ENCODE data around the gene DSC1. TPM values are rescaled to one million over a fixed set of nuclear protein-coding genes. Genes with fewer than 3 reads are reported as not detected.

DSC1 gene
- total and polyA plus RNA-seq, 10 of the 15 experiments (the other 5 are each of a cell fraction or from before 2014, with no cell fraction given), result 0.24 to 0.84 (median 0.44) TPM; not detected in 1

GRCh38 chr18:31204166-31204565, 41.5 kb upstream of the DSC1 start (continued):
- no peak for TF ChIP-seq CTCF (IDR thresholded peaks at IDR 0.05 in 2 of 3, conservative IDR thresholded peaks at IDR 0.05 in 1 of 3; ENCODE audit: control insufficient read depth in 2 of 3, extremely low read depth in 1 of 3, insufficient read depth in 1 of 3, low read depth in 3 of 3, low read length in 3 of 3)

DNA sequence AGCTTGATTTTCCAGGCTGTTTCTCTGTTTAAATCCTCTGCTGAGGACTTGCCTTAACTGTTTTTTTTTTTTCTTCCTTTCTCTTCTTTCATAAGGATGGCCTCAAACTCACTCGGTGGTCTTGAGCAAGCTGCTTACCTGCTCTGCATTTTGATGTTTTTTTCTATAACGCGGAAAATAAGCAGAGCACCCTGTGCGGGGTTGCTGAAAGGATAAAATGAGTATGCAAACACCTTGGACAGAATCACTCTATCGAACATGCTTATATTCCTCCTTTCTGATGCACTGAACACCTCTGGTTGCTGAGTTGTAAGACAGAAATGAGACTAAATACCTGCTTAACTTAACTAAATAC, 41.1 kb upstream of the DSC1 start:
- H3K27ac ChIP-seq (ENCODE audit: control insufficient read depth, insufficient read depth), result no peak overlapping the region
- no peak for FAIRE-seq
- POLR2A ChIA-PET, result no interaction called here
- H3K36me3 ChIP-seq (ENCODE audit: control insufficient read depth in 2 of 2, insufficient read depth in 2 of 2, low read length in 1 of 2), result no peaks in the 10 kb centered on the region
- intact Hi-C loops (cut with micrococcal nuclease; ENCODE audit: unreplicated experiment), result no loop called here
- H3K4me3 ChIP-seq, result no peak overlapping the region
- no peak overlapping the region for H3K4me2 ChIP-seq (ENCODE audit: control insufficient read depth, insufficient read depth)
- in situ Hi-C loops (cut with MboI), result no loop called here
- no peaks in the 10 kb centered on the region for H3K27me3 ChIP-seq (replicated peaks in 1 of 2; ENCODE audit: control insufficient read depth in 2 of 2, insufficient read depth in 2 of 2, low read length in 1 of 2)
- peaks cover 8% of the 10 kb centered on the region for H3K4me1 ChIP-seq (ENCODE audit: control insufficient read depth, insufficient read depth, low read length)
- BruUV-seq (replicated peaks), result no TSS peak
- SMC1A ChIA-PET (ENCODE audit: uncharacterized antibody, unreplicated experiment), result interaction anchor here (0.6 to 1.4 kb wide), 5 partner anchors 54 to 484 kb away, joined by 3 to 4 read pairs (median 3); no protein-coding TSS in a partner anchor
- DNase-seq (ENCODE audit: low read depth, low spot score), result no peak
- 59% methylated on average over 5 of the region's 5 CpGs for WGBS (ENCODE audit: insufficient coverage, insufficient replicate concordance, low lambda C conversion rate, missing lambda C conversion rate)
- no peaks in the 10 kb centered on the region for H4K20me1 ChIP-seq (ENCODE audit: control insufficient read depth, insufficient read depth)
- H2AFZ ChIP-seq (ENCODE audit: control insufficient read depth, low read depth, low read length), result no peak overlapping the region; the same call in 1 of the 2 replicates
- H3K9ac ChIP-seq (ENCODE audit: control insufficient read depth, insufficient read depth, low read length), result no peak overlapping the region
- ATAC-seq, result no peak
- no peaks in the 10 kb centered on the region; the same call in 2 of the 3 replicates for H3K9me3 ChIP-seq (replicated peaks; ENCODE audit: control insufficient read depth, insufficient read depth, low read length)
- no peaks in the 10 kb centered on the region for H3K79me2 ChIP-seq (ENCODE audit: control insufficient read depth, insufficient read depth, low read length)
- RAD21 ChIA-PET (ENCODE audit: unreplicated experiment), result interaction anchor here (1.3 kb wide), 1 partner anchor 23 kb away, joined by 3 read pairs; no protein-coding TSS in a partner anchor
- CTCF ChIA-PET, result no interaction called here
- no peak for TF ChIP-seq ZSCAN29 (IDR thresholded peaks at IDR 0.05)
- TF ChIP-seq CBX3 (IDR thresholded peaks at IDR 0.05; ENCODE audit: borderline replicate concordance, low read depth), result no peak
- TF ChIP-seq, protein P1, sequence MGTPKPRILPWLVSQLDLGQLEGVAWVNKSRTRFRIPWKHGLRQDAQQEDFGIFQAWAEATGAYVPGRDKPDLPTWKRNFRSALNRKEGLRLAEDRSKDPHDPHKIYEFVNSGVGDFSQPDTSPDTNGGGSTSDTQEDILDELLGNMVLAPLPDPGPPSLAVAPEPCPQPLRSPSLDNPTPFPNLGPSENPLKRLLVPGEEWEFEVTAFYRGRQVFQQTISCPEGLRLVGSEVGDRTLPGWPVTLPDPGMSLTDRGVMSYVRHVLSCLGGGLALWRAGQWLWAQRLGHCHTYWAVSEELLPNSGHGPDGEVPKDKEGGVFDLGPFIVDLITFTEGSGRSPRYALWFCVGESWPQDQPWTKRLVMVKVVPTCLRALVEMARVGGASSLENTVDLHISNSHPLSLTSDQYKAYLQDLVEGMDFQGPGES (IDR thresholded peaks at IDR 0.05), result no peak
- no peak for TF ChIP-seq BHLHE40 (IDR thresholded peaks at IDR 0.05; ENCODE audit: borderline replicate concordance in 1 of 2, low read depth in 2 of 2, low read length in 1 of 2)
- TF ChIP-seq NR2F1 (conservative IDR thresholded peaks at IDR 0.05), result no peak
- TF ChIP-seq RBBP5 (conservative IDR thresholded peaks at IDR 0.05), result no peak
- no peak for TF ChIP-seq BCL11A (IDR thresholded peaks at IDR 0.05; ENCODE audit: low read depth, low read length)
- TF ChIP-seq, protein P2, sequence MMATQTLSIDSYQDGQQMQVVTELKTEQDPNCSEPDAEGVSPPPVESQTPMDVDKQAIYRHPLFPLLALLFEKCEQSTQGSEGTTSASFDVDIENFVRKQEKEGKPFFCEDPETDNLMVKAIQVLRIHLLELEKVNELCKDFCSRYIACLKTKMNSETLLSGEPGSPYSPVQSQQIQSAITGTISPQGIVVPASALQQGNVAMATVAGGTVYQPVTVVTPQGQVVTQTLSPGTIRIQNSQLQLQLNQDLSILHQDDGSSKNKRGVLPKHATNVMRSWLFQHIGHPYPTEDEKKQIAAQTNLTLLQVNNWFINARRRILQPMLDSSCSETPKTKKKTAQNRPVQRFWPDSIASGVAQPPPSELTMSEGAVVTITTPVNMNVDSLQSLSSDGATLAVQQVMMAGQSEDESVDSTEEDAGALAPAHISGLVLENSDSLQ (IDR thresholded peaks at IDR 0.05), result no peak
- no peak for TF ChIP-seq CBX5 (IDR thresholded peaks at IDR 0.05; ENCODE audit: low read depth)
- TF ChIP-seq ZNF687 (IDR thresholded peaks at IDR 0.05), result no peak
